ENCODE results near the gene CYP3A7. TPM values are rescaled to one million over a fixed set of nuclear protein-coding genes. Genes with fewer than 3 reads are reported as not detected.
A peak's percentile ranks its signal among the peaks of the same experiment; 100 is the strongest.

CYP3A7 gene
- polyA plus RNA-seq, 3 donors, result not detected

GRCh38 chr7:99720800-99721595, 14.0 kb downstream of the CYP3A7 start:
- H3K27ac Mint-ChIP-seq, result peak overlapping the region in 1 of 7 donors; percentile 56

More at GRCh38 chr7:99720800-99721595, 14.0 kb downstream of the CYP3A7 start:
- Mint-ChIP-seq H3K36me3 (no peaks in the 10 kb centered on the region), H3K4me3 (no peak overlapping the region), H3K27me3 (ENCODE audit: low read depth in 3 of 3) (peaks cover 0 to 7% (median 3%) of the 10 kb centered on the region in 3 donors), H3K4me1 (peaks cover 25% of the 10 kb centered on the region), H3K9me3 (peaks cover 0 to 6% (median 0%) of the 10 kb centered on the region in 7 donors)
- Histone ChIP-seq H3K4me1 (ENCODE audit: control insufficient read depth in 1 of 2, insufficient read depth in 2 of 2, low read length in 2 of 2) (no peaks in the 10 kb centered on the region), H3K79me2 (ENCODE audit: insufficient read depth, low read length) (no peaks in the 10 kb centered on the region), H3K4me2 (replicated peaks; ENCODE audit: extremely low read depth, low read length, poor library complexity, severe bottlenecking) (no peak overlapping the region), H3K9ac (ENCODE audit: insufficient read depth, low read length, poor library complexity, severe bottlenecking) (no peak overlapping the region), H3K27ac (ENCODE audit: low read depth in 1 of 2, low read length in 2 of 2) (no peak overlapping the region), H4K20me1 (ENCODE audit: insufficient read depth, low read length) (no peaks in the 10 kb centered on the region), H3K4me3 (replicated peaks in 1 of 3; ENCODE audit: low read depth in 2 of 3, low read length in 3 of 3) (no peak overlapping the region), H3K9me3 (replicated peaks in 1 of 2; ENCODE audit: control insufficient read depth in 1 of 2, insufficient read depth in 1 of 2, low read length in 2 of 2) (no peaks in the 10 kb centered on the region), H3K27me3 (ENCODE audit: control insufficient read depth in 2 of 2, insufficient read depth in 2 of 2, low read length in 2 of 2) (no peaks in the 10 kb centered on the region), H2AFZ (ENCODE audit: insufficient read depth, low read depth, low read length, poor library complexity, severe bottlenecking) (no peak overlapping the region), H3K36me3 (replicated peaks in 1 of 2; ENCODE audit: control insufficient read depth in 1 of 2, insufficient read depth in 2 of 2, low read length in 2 of 2) (no peaks in the 10 kb centered on the region)
- no peak for DNase-seq
- TF ChIP-seq CTCF (IDR thresholded peaks at IDR 0.05), result no peak
- intact Hi-C loops (cut with micrococcal nuclease), result no loop called here
- 63% methylated on average over 5 of the region's 5 CpGs for WGBS (ENCODE audit: insufficient coverage)

Measured in CD14-positive monocyte (primary cell).